Measurements from ENCODE around the gene GPR68.

GPR68 gene

DNA sequence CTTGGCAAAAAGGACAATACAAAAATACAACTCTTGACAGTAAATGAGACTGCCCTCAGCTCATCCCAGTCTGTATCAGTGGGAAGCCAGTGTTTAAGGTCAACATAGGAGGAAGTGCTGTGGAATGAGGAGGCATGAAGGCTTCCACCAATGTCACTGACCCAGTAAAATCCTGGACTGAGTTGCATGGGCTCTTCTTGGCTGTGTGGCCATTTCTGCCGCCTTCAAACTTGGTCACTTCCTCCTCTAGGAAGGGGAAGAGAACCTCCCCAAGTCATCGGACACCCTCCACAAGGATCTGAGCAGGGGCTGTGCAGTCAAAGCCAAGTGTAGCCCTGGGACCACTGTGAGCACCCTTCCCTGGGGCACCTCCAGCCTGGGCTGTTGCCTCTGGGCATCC is 11.9 kb downstream of the GPR68 start:
- no peaks in the 10 kb centered on the region for H3K79me2 ChIP-seq (ENCODE audit: low read length)
- H3K27me3 ChIP-seq (ENCODE audit: low read depth, low read length): no peaks in the 10 kb centered on the region
- no peak overlapping the region for H2AFZ ChIP-seq (ENCODE audit: low read depth, low read length)
- peaks cover 4% of the 10 kb centered on the region for H3K36me3 ChIP-seq (replicated peaks; ENCODE audit: low read depth, low read length)
- no peak overlapping the region for H3K4me2 ChIP-seq (ENCODE audit: low read length)
- no peaks in the 10 kb centered on the region for H4K20me1 ChIP-seq (ENCODE audit: insufficient read depth, low read length)
- peaks cover 6% of the 10 kb centered on the region; the same call in 1 of the 2 replicates for H3K9me3 ChIP-seq (ENCODE audit: insufficient read depth, low read length)
- no peak overlapping the region for H3K9ac ChIP-seq (ENCODE audit: low read length)
- TF ChIP-seq, protein P1, sequence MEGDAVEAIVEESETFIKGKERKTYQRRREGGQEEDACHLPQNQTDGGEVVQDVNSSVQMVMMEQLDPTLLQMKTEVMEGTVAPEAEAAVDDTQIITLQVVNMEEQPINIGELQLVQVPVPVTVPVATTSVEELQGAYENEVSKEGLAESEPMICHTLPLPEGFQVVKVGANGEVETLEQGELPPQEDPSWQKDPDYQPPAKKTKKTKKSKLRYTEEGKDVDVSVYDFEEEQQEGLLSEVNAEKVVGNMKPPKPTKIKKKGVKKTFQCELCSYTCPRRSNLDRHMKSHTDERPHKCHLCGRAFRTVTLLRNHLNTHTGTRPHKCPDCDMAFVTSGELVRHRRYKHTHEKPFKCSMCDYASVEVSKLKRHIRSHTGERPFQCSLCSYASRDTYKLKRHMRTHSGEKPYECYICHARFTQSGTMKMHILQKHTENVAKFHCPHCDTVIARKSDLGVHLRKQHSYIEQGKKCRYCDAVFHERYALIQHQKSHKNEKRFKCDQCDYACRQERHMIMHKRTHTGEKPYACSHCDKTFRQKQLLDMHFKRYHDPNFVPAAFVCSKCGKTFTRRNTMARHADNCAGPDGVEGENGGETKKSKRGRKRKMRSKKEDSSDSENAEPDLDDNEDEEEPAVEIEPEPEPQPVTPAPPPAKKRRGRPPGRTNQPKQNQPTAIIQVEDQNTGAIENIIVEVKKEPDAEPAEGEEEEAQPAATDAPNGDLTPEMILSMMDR (IDR thresholded peaks at IDR 0.05; ENCODE audit: low read depth, low read length): no peak
- TF ChIP-seq EZH2phosphoT487 (IDR thresholded peaks at IDR 0.05; ENCODE audit: low read depth): no peak
- H3K4me3 ChIP-seq (ENCODE audit: low read length): no peak overlapping the region
- no peak overlapping the region for H3K27ac ChIP-seq (ENCODE audit: low read length)
- peaks cover 27% of the 10 kb centered on the region for H3K4me1 ChIP-seq (ENCODE audit: low read length)

DNA sequence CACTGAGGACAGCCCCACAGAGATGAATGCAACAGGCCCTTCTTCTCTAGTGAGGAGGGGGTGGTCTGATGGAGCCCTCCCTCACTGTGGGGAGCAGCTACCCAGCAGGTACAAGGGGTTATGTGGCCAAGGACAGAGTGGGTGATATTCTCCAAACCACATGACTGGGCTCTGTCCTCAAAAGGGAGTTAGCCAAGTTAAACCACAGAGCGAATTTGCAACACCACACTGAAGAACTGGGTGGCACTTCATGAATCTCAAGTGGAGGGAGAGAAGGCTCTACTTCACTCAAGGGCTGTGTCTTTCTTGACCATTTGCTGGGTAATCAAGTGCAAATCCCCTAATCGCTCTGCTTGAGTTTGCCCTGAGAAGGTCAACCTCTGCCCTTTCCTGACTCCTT is 12.5 kb downstream of the GPR68 start:
- Histone ChIP-seq H3K36me3 (replicated peaks; ENCODE audit: low read depth, low read length) (peaks cover 4% of the 10 kb centered on the region), H3K4me2 (ENCODE audit: low read length) (no peak overlapping the region), H3K4me1 (ENCODE audit: low read length) (peaks cover 32% of the 10 kb centered on the region), H2AFZ (ENCODE audit: low read depth, low read length) (no peak overlapping the region), H4K20me1 (ENCODE audit: insufficient read depth, low read length) (no peaks in the 10 kb centered on the region), H3K27ac (ENCODE audit: low read length) (no peak overlapping the region), H3K4me3 (ENCODE audit: low read length) (no peak overlapping the region), H3K9ac (ENCODE audit: low read length) (no peak overlapping the region), H3K9me3 (ENCODE audit: insufficient read depth, low read length) (peaks cover 6% of the 10 kb centered on the region; the same call in 1 of the 2 replicates), H3K27me3 (ENCODE audit: low read depth, low read length) (no peaks in the 10 kb centered on the region), H3K79me2 (ENCODE audit: low read length) (no peaks in the 10 kb centered on the region)
- no peak for TF ChIP-seq EZH2phosphoT487 (IDR thresholded peaks at IDR 0.05; ENCODE audit: low read depth)
- TF ChIP-seq, protein P1 (IDR thresholded peaks at IDR 0.05; ENCODE audit: low read depth, low read length): no peak

DNA sequence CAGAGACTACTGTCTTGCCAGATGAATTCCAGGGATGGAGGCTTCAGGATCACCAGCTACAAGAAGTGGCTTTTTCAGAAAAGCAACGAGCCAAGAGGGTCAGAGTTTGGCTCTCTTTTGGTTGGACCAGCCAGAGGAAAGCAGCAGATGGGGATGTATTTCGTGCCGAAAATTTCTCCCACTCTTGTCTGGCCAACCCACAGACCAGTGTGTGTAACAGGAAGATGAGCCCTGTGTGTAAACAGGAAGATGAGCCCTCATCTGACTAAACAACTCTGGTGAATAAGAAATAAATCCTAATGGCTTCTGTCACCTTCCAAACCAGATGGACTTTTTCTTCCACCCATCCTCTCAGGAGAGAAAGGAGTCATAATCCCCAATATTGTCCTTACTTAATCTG is 13.1 kb downstream of the GPR68 start:
- Histone ChIP-seq H3K4me3 (ENCODE audit: low read length) (no peak overlapping the region), H3K4me2 (ENCODE audit: low read length) (no peak overlapping the region), H3K27ac (ENCODE audit: low read length) (no peak overlapping the region), H3K27me3 (ENCODE audit: low read depth, low read length) (no peaks in the 10 kb centered on the region), H3K9ac (ENCODE audit: low read length) (no peak overlapping the region), H3K4me1 (ENCODE audit: low read length) (peaks cover 32% of the 10 kb centered on the region), H3K36me3 (replicated peaks; ENCODE audit: low read depth, low read length) (peaks cover 4% of the 10 kb centered on the region), H3K79me2 (ENCODE audit: low read length) (no peaks in the 10 kb centered on the region), H4K20me1 (ENCODE audit: insufficient read depth, low read length) (no peaks in the 10 kb centered on the region), H3K9me3 (ENCODE audit: insufficient read depth, low read length) (peaks cover 6% of the 10 kb centered on the region; the same call in 1 of the 2 replicates), H2AFZ (ENCODE audit: low read depth, low read length) (no peak overlapping the region)
- TF ChIP-seq EZH2phosphoT487 (IDR thresholded peaks at IDR 0.05; ENCODE audit: low read depth): no peak
- TF ChIP-seq, protein P1 (IDR thresholded peaks at IDR 0.05; ENCODE audit: low read depth, low read length): no peak

DNA sequence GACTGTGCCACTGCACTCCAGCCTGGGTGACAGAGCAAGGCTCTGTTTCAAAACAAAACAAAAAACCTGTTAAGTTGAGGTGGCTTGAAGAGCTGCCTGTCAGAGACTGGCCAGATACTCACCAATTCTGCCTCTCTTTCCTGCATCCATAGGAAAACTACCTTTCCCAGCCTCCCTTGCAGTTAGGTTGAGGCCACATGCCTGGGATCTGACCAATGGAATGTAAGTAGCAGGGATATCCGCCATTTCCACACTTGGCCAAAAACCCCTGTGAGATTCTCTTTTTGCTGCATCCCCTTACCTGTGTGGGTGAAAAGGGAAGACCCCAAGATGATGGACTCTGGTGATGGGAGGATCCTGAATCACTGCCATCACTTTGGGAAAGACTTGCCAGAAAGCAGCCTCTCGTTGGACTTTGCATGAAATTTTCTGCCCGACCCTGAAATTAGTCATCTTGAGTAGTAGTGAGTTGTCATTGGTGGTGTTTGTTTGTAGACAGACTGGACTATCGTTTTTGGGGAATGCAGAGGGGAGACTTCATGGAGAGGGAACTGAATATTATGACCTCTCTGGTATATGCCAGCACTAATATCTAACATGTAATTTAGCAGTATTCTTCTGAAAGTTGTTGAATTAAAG is 14.0 kb downstream of the GPR68 start:
- TF ChIP-seq, protein P1 (IDR thresholded peaks at IDR 0.05; ENCODE audit: low read depth, low read length): no peak
- TF ChIP-seq EZH2phosphoT487 (IDR thresholded peaks at IDR 0.05; ENCODE audit: low read depth): no peak
- Histone ChIP-seq H3K36me3 (replicated peaks; ENCODE audit: low read depth, low read length) (peaks cover 4% of the 10 kb centered on the region), H3K9ac (ENCODE audit: low read length) (no peak overlapping the region), H3K4me1 (ENCODE audit: low read length) (peaks cover 32% of the 10 kb centered on the region), H3K4me3 (ENCODE audit: low read length) (no peak overlapping the region), H3K4me2 (ENCODE audit: low read length) (no peak overlapping the region), H3K27me3 (ENCODE audit: low read depth, low read length) (no peaks in the 10 kb centered on the region), H2AFZ (ENCODE audit: low read depth, low read length) (no peak overlapping the region), H3K9me3 (ENCODE audit: insufficient read depth, low read length) (peaks cover 6% of the 10 kb centered on the region; the same call in 1 of the 2 replicates), H3K27ac (ENCODE audit: low read length) (no peak overlapping the region), H4K20me1 (ENCODE audit: insufficient read depth, low read length) (no peaks in the 10 kb centered on the region), H3K79me2 (ENCODE audit: low read length) (no peaks in the 10 kb centered on the region)

Data from OCI-LY3 (cell line).